NK-92 treated with Interleukin-12 subunit alpha and Interleukin-12 subunit beta, amount 100 ng/mL, for 24 hours (cell line): ENCODE data around the gene EFHC1.

ENCODE experiments used
- DNase-seq: peaks from one replicate; lab custom pipeline; 2025; lab: John Stamatoyannopoulos, UW

The EFHC1 gene

GRCh38 chr6:52518279-52518945 lies 98.3 kb downstream of the EFHC1 start:
- DNase-seq, result no peak

DNA sequence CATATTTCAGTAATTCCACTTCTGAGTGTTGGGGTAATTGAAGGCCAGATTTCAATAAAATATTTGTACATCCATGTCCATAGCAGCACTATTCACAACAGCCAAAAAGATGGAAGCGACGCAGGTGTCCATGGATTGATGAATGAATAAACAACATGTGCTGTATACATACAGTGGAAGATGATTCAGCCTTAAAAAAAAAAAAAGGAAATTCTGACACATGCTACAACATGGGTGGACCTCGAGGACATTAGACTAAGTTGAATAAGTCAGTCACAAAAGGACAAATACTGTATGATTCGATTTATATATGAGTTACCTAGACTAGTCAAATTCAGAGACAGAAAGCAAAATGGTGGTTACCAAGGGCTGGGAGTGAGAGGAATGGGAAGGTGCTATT lies 99.5 kb downstream of the EFHC1 start:
- DNase-seq, result no peak

- no peak for DNase-seq
These were observed 102.0 kb downstream of the EFHC1 start for GRCh38 chr6:52522151-52522626.

GRCh38 chr6:52522655-52523054 lies 102.5 kb downstream of the EFHC1 start:
- no peak for DNase-seq

GRCh38 chr6:52523378-52524142 lies 103.4 kb downstream of the EFHC1 start:
- DNase-seq, result no peak

DNA sequence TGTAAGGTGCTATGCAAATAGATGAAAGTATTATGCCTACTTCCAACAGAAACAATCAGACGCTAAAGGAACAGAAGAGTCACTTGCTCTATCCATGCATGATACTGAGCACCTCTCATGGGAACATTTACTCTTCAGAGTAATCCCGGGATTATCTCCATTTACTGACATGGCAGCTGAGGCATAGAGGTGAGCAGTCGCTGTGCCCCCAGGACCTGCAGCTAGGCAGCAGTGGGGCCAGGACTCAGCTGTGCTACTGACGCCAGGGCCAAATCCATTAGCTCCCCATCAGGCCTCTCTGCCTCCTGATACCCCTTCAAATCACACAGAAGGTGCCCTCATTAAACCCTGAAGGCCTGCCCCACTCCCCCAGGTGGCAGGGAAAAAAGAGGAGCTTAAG lies 104.8 kb downstream of the EFHC1 start:
- no peak for DNase-seq

- no peak for DNase-seq
These were observed 106.5 kb downstream of the EFHC1 start for GRCh38 chr6:52526634-52527033.

- no peak for DNase-seq
These were observed 107.3 kb downstream of the EFHC1 start for GRCh38 chr6:52527436-52527835.

- DNase-seq, result no peak
These were observed 109.2 kb downstream of the EFHC1 start for GRCh38 chr6:52529311-52529710.

DNA sequence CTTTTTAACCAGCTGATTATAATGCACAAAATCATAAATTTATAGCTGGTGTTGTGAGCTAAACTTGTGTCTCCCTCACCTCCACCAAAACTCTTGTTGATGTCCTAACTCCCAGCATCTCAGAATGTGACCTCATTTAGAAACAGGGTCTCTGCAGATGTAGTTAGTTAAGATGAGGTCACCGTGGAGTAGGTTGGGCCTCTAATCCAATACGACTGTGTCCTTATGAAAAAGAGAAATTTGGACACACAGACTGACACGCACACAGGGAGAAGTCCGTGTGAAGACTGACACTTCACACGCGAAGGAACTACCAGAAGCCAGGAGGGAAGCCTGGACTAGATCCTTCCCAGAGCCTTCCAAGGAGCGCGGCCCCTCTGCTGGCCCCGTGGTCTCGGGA lies 110.2 kb downstream of the EFHC1 start:
- DNase-seq, result no peak

DNA sequence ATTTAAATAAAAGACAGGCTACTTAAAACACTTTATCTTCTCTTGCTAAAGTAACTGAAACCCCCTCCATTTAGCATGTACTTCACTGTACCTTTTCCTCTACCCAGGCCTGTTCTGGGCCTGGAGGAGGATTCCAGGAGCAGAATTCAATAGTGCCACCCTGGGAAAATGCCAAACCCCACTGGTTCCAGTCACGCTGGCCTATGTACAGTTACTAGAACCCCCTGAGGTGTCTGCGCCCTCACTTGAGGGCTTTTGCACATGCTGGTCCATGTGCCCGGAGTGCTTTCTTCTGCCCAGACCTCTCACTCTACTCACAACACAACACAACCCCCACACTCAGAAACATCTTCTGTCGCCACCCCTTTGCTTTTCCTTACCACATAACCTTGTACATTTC lies 111.3 kb downstream of the EFHC1 start:
- no peak for DNase-seq

- DNase-seq, result no peak
These were observed 111.7 kb downstream of the EFHC1 start for GRCh38 chr6:52531834-52532233.

DNA sequence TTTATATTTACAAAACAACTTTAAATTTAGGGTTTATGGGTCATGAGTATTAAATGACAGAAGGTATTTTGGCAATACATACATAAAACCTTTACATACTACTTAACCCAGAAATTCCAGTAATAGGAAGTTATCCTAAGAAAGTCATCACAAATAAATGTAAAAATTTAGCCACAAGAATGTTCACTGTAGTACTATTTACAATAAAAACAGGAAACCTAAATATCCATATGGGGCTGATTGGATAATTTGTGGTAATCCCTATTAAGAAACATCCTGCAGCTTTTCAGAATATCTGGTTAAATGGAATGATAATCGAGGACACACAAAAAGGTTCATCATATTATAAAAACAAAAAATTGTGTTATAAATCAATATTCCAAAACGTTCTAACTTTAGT lies 112.3 kb downstream of the EFHC1 start:
- DNase-seq, result no peak

GRCh38 chr6:52533491-52533890 lies 113.3 kb downstream of the EFHC1 start:
- no peak for DNase-seq

GRCh38 chr6:52534363-52534762 lies 114.2 kb downstream of the EFHC1 start:
- no peak for DNase-seq

DNA sequence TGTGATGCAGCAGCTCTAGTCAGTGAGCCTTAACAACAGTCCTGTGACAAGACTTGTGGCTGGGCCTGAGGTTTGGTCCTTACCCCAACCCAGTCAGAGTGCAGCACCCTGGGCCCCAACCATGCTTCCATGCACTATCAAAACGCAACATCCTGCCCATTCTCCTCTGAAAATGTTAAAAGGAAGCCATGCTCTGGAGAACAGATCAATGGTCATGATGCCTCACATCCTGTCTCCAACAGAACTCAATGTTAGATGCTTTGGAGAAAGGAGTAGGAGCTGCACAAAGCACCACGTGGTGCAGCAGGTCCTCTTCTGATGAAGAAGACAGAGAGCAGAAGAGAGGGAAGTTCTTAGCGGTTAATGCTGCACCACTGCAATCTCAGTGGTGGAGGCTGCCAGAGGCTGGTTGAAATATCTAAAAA lies 114.8 kb downstream of the EFHC1 start:
- DNase-seq, result no peak

GRCh38 chr6:52535711-52536423 lies 115.7 kb downstream of the EFHC1 start:
- DNase-seq, result no peak

GRCh38 chr6:52536424-52536916 lies 116.3 kb downstream of the EFHC1 start:
- no peak for DNase-seq

DNA sequence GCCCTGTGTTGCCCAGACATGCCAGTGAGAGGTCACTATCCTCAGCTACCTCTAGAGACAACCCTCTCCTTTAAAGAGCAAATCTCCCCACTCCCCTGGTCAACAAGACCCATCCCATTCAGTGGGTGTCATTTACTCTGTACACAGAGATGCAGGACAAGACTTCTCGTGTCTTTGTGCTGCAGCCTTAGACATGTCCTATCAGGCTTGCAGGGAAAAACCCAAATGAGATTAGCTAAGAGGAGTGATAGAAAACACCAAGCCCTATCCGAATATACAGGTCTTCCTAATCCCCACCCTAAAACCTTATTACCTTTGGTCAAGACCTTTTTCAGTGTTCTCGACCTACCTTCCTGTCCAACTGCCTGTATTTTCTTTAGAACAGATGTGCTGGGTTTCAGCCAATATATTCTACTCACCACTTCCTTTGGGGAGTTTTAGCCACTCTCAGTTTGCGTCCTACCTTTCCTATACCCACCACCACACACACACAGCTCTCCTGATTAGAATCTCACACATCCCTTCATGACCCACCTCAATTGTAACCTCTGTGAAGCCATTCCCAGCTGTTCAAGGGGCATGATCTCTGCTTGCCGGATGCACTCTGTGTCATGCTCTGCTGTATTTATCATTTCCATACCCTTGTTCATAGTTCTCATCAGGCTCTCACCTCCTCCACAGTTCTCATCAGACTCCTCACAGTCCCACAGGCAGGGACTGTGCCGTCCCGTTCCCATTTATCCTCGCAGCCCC lies 117.0 kb downstream of the EFHC1 start:
- DNase-seq, result no peak

GRCh38 chr6:52538252-52538900 lies 118.2 kb downstream of the EFHC1 start:
- DNase-seq, result no peak

DNA sequence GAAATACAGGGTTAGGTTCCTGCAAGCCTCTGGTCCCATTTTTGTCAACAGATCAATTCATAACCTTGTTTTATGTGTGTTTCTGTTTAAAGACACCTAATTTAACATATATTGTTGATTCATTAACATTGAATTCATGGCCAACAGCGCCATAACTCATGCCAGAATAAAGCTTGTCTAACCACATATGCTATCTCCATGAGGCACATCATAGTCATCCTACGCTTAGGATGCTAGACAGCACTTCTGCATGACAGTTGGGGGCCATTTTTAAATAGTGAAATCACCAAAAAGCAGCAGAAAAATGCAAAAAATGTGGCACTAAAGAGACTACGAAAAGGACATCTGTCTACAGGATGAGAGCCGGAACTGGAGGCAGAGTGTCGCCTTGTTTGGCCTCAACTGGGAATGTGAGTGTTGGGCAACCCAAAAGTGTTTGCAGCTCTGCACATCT lies 118.8 kb downstream of the EFHC1 start:
- DNase-seq, result no peak
